IMR-90 (cell line): Measurements from ENCODE around the gene C12orf54. TPM values are rescaled to one million over a fixed set of nuclear protein-coding genes. Genes with fewer than 3 reads are reported as not detected.
"Not testable (repeated sequence)": the region's sequence is repeated elsewhere in the genome, so short reads cannot be mapped to it uniquely, and the experiment has no call there.

Source experiments
- ATAC-seq: fragments of 200-7000 bp; cut with Tn5 transposase; 2 replicates; pipeline ENCODE4 v1.9.1; 2020; ENCODE audit warnings: low read depth, mild to moderate bottlenecking, moderate library complexity
- BruUV-seq: library from RNA; stranded (reverse); fragments of 400-500 nt; replicated peaks from 2 replicates; lab custom pipeline; 2021; lab: Mats Ljungman, UMichigan
- CTCF ChIA-PET: fragments of 300-600 bp; formaldehyde crosslinking; extraction: SDS; loops from one replicate; lab custom pipeline; 2021; ENCODE audit warnings: antibody characterized with exemption; lab: Yijun Ruan, JAX
- POLR2A ChIA-PET: fragments of 300-600 bp; sonication (Branson Sonifier 250); formaldehyde crosslinking; loops from one replicate; lab custom pipeline; 2022; ENCODE audit warnings: antibody characterized with exemption; ENCODE audit not compliant: unreplicated experiment; lab: Charles Lee
- DNase-seq: peaks from one replicate; pipeline ENCODE4 v3.0.0; 2013
- H2AFZ ChIP-seq: replicated peaks from 2 replicates; pipeline ENCODE3; 2013; ENCODE audit warnings: low read length, mild to moderate bottlenecking; ENCODE audit not compliant: poor library complexity
- H2AK5ac ChIP-seq: 2 replicates; pipeline ENCODE4 v1.6.1; 2013; ENCODE audit warnings: low read depth, low read length, inconsistent platforms
- H2AK9ac ChIP-seq: replicated peaks from 2 replicates; pipeline ENCODE3; 2013; ENCODE audit warnings: mild to moderate bottlenecking, low read depth, low read length, moderate library complexity; ENCODE audit not compliant: poor library complexity
- H2BK120ac ChIP-seq: 2 replicates; pipeline ENCODE4 v1.6.1; 2013; ENCODE audit warnings: low read depth, low read length, inconsistent platforms
- H2BK15ac ChIP-seq: 3 replicates; pipeline ENCODE4 v1.6.1; 2013; ENCODE audit warnings: low read depth, low read length, inconsistent platforms
- H2BK20ac ChIP-seq: 2 replicates; pipeline ENCODE4 v1.6.1; 2013; ENCODE audit warnings: low read depth, mild to moderate bottlenecking, inconsistent platforms, low read length, moderate library complexity
- H2BK5ac ChIP-seq: 2 replicates; pipeline ENCODE4 v1.6.1; 2013; ENCODE audit warnings: mild to moderate bottlenecking, low read depth, low read length, inconsistent platforms; ENCODE audit not compliant: poor library complexity, severe bottlenecking
- H3K14ac ChIP-seq: replicated peaks from 2 replicates; pipeline ENCODE4 v1.6.1; 2013; ENCODE audit warnings: low read depth, low read length, inconsistent platforms
- H3K18ac ChIP-seq: 2 replicates; pipeline ENCODE4 v1.6.1; 2013; ENCODE audit warnings: low read depth, low read length, control low read depth
- H3K23ac ChIP-seq: 2 replicates; pipeline ENCODE4 v1.6.1; 2013; ENCODE audit warnings: low read depth, low read length, inconsistent platforms
- H3K27ac ChIP-seq: 2 replicates; pipeline ENCODE4 v1.5.1; 2013; ENCODE audit warnings: mild to moderate bottlenecking, control low read depth, low read length; ENCODE audit not compliant: insufficient read depth
- H3K27me3 ChIP-seq: 2 replicates; pipeline ENCODE4 v1.6.1; 2013; ENCODE audit warnings: low read length; ENCODE audit not compliant: control insufficient read depth, insufficient read depth
- H3K36me3 ChIP-seq: 2 replicates; pipeline ENCODE4 v1.6.1; 2013; ENCODE audit warnings: low read length, mixed read lengths; ENCODE audit not compliant: control insufficient read depth, insufficient read depth
- H3K4ac ChIP-seq: 2 replicates; pipeline ENCODE4 v1.6.1; 2013; ENCODE audit warnings: low read depth, low read length, inconsistent platforms
- H3K4me1 ChIP-seq: 2 replicates; pipeline ENCODE4 v1.6.1; 2013; ENCODE audit warnings: low read length, mixed read lengths; ENCODE audit not compliant: control insufficient read depth, insufficient read depth
- H3K4me2 ChIP-seq: 2 replicates; pipeline ENCODE4 v1.6.1; 2013; ENCODE audit warnings: low read depth, mild to moderate bottlenecking, control low read depth, low read length, moderate library complexity
- H3K4me3 ChIP-seq: 2 replicates; pipeline ENCODE4 v1.5.1; 2013; ENCODE audit warnings: low read depth, mild to moderate bottlenecking, control low read depth, low read length, moderate library complexity; ENCODE audit not compliant: insufficient read depth
- H3K56ac ChIP-seq: 2 replicates; pipeline ENCODE4 v1.6.1; 2013; ENCODE audit warnings: low read length, inconsistent platforms; ENCODE audit not compliant: insufficient read depth; ENCODE audit errors: extremely low read depth
- H3K79me1 ChIP-seq, 2 experiments: 2 replicates each; pipeline ENCODE4 v1.6.1; 2013; ENCODE audit warnings: low read length in 2 of 2, inconsistent platforms in 1 of 2, low read depth in 1 of 2
- H3K9ac ChIP-seq: 2 replicates; pipeline ENCODE4 v1.6.1; 2013; ENCODE audit warnings: low read depth, low read length, control low read depth
- H3K9me1 ChIP-seq: 2 replicates; pipeline ENCODE4 v1.6.1; 2013; ENCODE audit warnings: low read length, inconsistent platforms; ENCODE audit not compliant: insufficient read depth
- H3K9me3 ChIP-seq: 2 replicates; pipeline ENCODE4 v1.6.1; 2013; ENCODE audit warnings: low read length; ENCODE audit not compliant: control insufficient read depth, insufficient read depth
- H4K20me1 ChIP-seq: 2 replicates; pipeline ENCODE4 v1.6.1; 2013; ENCODE audit warnings: low read length, inconsistent platforms; ENCODE audit not compliant: insufficient read depth
- H4K5ac ChIP-seq: 2 replicates; pipeline ENCODE4 v1.6.1; 2013; ENCODE audit warnings: mild to moderate bottlenecking, low read depth, low read length, control low read depth
- H4K8ac ChIP-seq, 2 experiments: 2 replicates each; pipeline ENCODE4 v1.6.1; 2013; ENCODE audit warnings: low read depth in 2 of 2, low read length in 2 of 2, control low read depth in 1 of 2, inconsistent platforms in 1 of 2
- H4K91ac ChIP-seq: 2 replicates; pipeline ENCODE4 v1.6.1; 2013; ENCODE audit warnings: low read depth, low read length, inconsistent platforms; ENCODE audit not compliant: insufficient read depth
- WGBS, 2 experiments: methylation state at CpG; one replicate each; pipeline versions ENCODE4 v1.1.5 to v1.1.7; 2013; ENCODE audit warnings: missing lambda C conversion rate in 2 of 2; ENCODE audit not compliant: insufficient read length in 1 of 2; ENCODE audit errors: extremely low coverage in 2 of 2; 5-methylcytosine and 5-hydroxymethylcytosine counted together
- dilution Hi-C: fragments of 300-500 bp; cut with HindIII; formaldehyde crosslinking; loops from one replicate; pipeline ENCODE4 v1.14.3; 2018; ENCODE audit warnings: low sequenced_read_pairs; ENCODE audit not compliant: unreplicated experiment
- in situ Hi-C: fragments of 300-500 bp; cut with MboI; formaldehyde crosslinking; loops from 3 replicates; pipeline ENCODE4 v1.14.3; 2019; ENCODE audit warnings: low sequenced_read_pairs, inconsistent platforms, mixed read lengths
- intact Hi-C: fragments of 100-400 bp; cut with micrococcal nuclease; formaldehyde crosslinking; loops from 2 replicates; pipeline ENCODE4 v1.10.0; 2022
- polyA plus RNA-seq, 3 experiments: library from polyadenylated mRNA; depleted of rRNA; stranded (reverse); fragments of >200 nt; gene quantifications; 2 replicates each; pipeline ENCODE4 v1.2.3, GENCODE V29; 2012; ENCODE audit warnings: low replicate concordance in 1 of 3
- total RNA-seq: library from RNA; depleted of rRNA; stranded (reverse); fragments of >200 nt; gene quantifications from 2 replicates; pipeline ENCODE4 v1.2.3, GENCODE V29; 2012

The C12orf54 gene
- total and polyA plus RNA-seq, 2 of the 4 experiments (the other 2 are of a cell fraction), result not detected

GRCh38 chr12:48469027-48469426, 13.3 kb upstream of the C12orf54 start:
- H3K4me3 ChIP-seq, H3K27me3 ChIP-seq, H3K4me2 ChIP-seq, POLR2A ChIA-PET, H2AFZ ChIP-seq, in situ Hi-C loops, ATAC-seq, H3K23ac ChIP-seq, H3K18ac ChIP-seq, H3K36me3 ChIP-seq, H2BK120ac ChIP-seq, H2BK5ac ChIP-seq, H4K5ac ChIP-seq, H3K56ac ChIP-seq, H4K8ac ChIP-seq, H3K9me3 ChIP-seq, intact Hi-C loops, dilution Hi-C loops, H4K20me1 ChIP-seq, H3K4me1 ChIP-seq, H3K14ac ChIP-seq, DNase-seq, H2BK15ac ChIP-seq, H3K9ac ChIP-seq, H3K9me1 ChIP-seq, H3K79me1 ChIP-seq, H2BK20ac ChIP-seq, H3K27ac ChIP-seq, H2AK9ac ChIP-seq, CTCF ChIA-PET, H3K4ac ChIP-seq, BruUV-seq, H2AK5ac ChIP-seq, H4K91ac ChIP-seq: not testable (repeated sequence)
- WGBS, 2 experiments, result 47% methylated on average over 2 of the region's 9 CpGs; no CpG with 5 or more reads in 1 of the 2 experiments
